Stomach (tissue), 4 donors: ENCODE results near the gene NDST1.

Experiments
- CTCF ChIP-seq, 7 experiments: fragments of 450-650 bp in 4 of 7; fragments of 200-600 bp in 3 of 7; sonication (generic) in 3 of 7; IDR thresholded peaks; one replicate each; pipeline ENCODE4 v1.5.1; 2016 to 2019; ENCODE audit warnings: antibody characterized with exemption in 7 of 7, control low read depth in 2 of 7, mild to moderate bottlenecking in 1 of 7
- POLR2A ChIP-seq, 4 donors: fragments of 450-650 bp; IDR thresholded peaks; one replicate each; pipeline ENCODE4 v1.6.1; 2016; ENCODE audit warnings: antibody characterized with exemption in 4 of 4, control low read depth in 2 of 4, mild to moderate bottlenecking in 1 of 4, moderate library complexity in 1 of 4

- TF ChIP-seq CTCF (IDR thresholded peaks at IDR 0.05): no peak
- TF ChIP-seq POLR2A (IDR thresholded peaks at IDR 0.05): no peak
Measured at GRCh38 chr5:150599281-150599680, 91.3 kb downstream of the NDST1 start.
